Measurements from ENCODE around the gene FRAS1.
"Not testable (repeated sequence)": the region's sequence is repeated elsewhere in the genome, so short reads cannot be mapped to it uniquely, and the experiment has no call there.

The FRAS1 gene, protein sequence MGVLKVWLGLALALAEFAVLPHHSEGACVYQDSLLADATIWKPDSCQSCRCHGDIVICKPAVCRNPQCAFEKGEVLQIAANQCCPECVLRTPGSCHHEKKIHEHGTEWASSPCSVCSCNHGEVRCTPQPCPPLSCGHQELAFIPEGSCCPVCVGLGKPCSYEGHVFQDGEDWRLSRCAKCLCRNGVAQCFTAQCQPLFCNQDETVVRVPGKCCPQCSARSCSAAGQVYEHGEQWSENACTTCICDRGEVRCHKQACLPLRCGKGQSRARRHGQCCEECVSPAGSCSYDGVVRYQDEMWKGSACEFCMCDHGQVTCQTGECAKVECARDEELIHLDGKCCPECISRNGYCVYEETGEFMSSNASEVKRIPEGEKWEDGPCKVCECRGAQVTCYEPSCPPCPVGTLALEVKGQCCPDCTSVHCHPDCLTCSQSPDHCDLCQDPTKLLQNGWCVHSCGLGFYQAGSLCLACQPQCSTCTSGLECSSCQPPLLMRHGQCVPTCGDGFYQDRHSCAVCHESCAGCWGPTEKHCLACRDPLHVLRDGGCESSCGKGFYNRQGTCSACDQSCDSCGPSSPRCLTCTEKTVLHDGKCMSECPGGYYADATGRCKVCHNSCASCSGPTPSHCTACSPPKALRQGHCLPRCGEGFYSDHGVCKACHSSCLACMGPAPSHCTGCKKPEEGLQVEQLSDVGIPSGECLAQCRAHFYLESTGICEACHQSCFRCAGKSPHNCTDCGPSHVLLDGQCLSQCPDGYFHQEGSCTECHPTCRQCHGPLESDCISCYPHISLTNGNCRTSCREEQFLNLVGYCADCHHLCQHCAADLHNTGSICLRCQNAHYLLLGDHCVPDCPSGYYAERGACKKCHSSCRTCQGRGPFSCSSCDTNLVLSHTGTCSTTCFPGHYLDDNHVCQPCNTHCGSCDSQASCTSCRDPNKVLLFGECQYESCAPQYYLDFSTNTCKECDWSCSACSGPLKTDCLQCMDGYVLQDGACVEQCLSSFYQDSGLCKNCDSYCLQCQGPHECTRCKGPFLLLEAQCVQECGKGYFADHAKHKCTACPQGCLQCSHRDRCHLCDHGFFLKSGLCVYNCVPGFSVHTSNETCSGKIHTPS (N-terminal part only)

GRCh38 chr4:78057135-78057599, at the start of gene FRAS1:
Gene FRAS1 (plus strand): TSS chr4:78057323. CDS start chr4:78058010, 687 bp downstream.
- FAIRE-seq (no peak), DNase-seq (ENCODE audit: insufficient read length, low spot score) (peak; percentile 3)

GRCh38 chr4:78011003-78011402, 46.1 kb upstream of the FRAS1 start:
- DNase-seq (ENCODE audit: insufficient read length, low spot score); FAIRE-seq: not testable (repeated sequence)

DNA sequence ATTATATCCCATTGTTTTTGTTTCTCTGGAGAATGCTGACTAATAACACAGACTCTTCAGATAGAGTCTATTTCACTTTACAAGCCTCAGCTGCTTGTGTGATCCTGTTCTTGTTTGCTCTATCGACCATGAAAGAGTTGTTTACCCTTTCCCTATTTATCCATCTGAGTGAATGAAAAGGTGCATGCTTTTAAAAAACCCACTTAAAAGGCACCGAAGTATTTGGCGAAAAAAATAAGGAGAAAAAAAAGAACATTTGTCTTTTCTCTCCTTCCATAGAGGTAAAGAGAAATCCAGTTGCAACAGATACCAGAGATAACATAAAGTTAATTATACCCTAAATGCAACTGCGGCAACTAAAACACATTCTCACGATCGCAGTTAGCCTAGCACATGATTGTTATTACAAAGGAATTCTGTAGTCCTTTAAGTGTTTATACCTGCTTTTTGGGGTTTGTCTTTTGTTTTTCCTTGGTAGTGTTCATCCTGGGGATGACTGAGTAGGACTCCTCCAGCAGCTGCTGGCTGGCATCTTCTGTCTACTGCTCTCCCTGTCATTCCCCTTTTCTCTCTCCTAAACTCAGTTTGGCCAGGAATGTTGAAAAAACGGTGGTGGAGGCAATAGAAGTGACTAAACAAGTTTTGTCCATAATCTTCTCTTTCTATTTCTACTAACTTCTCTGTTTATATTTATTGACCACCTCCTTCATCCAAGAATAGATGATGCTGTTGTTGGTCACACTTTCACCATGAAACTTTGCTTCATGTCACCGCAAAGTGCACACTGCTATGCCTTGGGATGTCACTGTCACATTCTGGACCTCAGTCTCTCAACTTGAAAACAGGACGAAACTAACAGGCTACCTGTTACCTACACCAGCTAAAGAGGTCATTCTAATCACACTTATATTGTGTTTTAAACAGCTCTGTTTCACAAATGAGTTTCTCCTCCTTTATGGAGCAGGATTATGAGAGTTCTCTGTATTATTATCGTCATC, 41.9 kb upstream of the FRAS1 start:
- DNase-seq (ENCODE audit: insufficient read length, low spot score) (no peak), FAIRE-seq (no peak)

DNA sequence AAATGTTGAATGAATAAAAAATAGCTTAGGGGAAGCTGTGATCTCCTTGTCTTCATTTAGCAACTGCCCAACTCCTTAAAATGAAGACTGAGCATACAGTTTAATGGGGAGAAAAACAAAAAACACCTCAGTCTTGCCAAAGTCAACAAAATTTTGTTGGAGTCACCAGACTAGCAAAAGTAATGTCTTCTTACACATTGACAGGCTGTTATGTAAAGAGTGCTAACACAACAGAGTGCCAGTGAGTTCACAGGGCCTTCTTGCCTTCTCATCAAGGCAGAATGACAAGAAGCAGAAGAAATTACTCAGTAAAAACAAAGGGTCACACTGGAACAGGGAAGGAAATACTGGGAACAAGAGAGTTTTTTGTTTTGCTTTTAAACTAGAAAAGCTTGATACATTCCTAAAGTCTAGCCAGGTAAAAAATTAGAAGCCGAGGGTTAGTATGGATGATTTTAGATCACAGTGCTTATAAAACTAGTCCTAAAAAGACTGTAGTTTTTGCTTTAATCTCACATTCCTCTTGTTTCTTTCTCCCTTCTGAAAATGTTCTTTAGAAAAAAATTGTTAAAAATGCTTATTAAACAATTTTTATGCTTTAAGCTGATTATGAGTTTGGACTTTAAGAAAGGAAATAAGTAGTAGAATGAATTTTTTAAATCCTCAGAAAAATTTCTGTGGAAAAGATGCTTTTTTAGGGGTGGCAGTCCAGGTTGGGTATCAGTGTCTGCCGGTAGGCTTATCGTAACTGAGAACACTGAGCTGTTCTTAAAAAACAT, 38.7 kb upstream of the FRAS1 start:
- FAIRE-seq (no peak), DNase-seq (ENCODE audit: insufficient read length, low spot score) (no peak)

DNA sequence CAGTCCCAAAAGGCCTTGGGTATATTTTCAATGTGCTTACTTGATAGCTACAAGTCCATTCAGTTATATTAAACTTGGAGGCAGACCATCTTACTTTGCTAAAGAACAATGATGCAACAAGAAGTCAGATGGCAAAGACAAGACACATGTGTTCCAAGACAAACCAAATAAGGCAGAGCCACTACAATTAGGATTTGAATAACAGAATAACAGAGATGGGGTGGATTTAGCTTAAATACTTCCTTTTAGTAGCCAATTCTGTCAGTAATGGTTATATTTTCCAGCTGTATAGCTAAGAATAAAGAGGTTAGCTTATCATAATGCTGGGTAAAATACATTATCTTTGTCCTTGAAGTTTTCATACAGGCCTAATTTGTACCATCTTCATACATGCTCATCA, 37.7 kb upstream of the FRAS1 start:
- DNase-seq (ENCODE audit: insufficient read length, low spot score) (no peak), FAIRE-seq (no peak)

DNA sequence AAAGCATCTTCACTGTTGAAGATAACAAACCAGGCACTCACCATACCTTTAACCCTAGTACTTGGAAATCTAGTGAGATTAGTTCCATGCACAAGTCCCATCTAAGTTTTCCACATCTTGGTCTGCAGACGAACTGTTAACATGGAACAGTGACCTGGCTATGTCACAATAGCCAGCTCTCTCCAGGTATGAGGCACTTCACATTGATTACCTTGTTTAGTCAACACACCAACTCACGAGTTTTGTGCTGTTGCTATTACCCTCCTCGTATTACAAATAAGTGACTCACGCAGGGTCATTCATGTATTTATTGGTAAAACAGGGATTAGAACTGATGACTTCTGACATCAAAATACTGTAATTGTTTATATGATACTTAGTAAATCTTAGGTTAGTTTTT, 36.4 kb upstream of the FRAS1 start:
- FAIRE-seq (no peak), DNase-seq (ENCODE audit: insufficient read length, low spot score) (no peak)

GRCh38 chr4:78022517-78022916, 34.6 kb upstream of the FRAS1 start:
- FAIRE-seq (no peak), DNase-seq (ENCODE audit: insufficient read length, low spot score) (no peak)

DNA sequence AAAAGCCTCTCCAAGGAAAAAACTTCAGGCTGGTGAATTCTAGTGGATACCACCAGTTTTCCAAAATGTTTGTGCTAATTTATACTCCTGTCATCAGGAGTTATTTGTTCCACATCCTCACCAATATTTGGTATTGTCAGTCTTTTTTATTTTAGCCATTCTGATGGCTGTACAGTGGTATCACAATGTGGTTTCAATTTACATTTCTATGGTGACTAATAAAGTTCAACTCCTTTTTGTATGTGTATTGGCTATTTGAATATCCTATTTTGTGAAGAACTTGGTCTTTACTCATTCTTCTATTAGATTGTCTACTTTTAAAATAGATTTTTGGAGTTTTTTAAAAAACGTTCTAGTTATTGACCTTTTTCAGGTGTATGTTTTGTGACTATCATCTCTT, 33.0 kb upstream of the FRAS1 start:
- FAIRE-seq (no peak), DNase-seq (ENCODE audit: insufficient read length, low spot score) (no peak)

DNA sequence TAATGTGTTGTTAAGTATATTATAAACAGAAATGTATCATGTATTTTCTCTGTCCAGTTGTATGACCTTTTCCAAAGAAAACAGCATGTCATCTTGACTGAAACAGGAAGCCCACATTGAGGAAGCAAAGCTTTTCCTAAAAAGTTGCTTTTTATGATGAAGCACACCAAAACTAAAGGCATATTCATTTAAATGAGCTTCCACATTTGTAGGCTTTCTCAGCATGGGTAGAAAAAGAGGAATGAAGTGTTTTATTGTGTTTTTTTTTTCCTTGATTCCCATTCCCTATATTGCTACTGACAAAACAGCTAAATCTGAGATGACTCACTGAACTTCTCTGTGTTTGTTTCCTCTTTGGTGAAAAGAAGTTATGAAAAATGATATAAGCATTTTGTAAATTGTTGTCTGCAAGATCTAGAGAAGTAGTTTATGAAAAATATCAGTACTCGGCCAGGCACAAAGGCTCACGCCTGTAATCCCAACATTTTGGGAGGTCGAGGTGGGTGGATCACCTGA, 32.5 kb upstream of the FRAS1 start:
- FAIRE-seq (no peak), DNase-seq (ENCODE audit: insufficient read length, low spot score) (no peak)

DNA sequence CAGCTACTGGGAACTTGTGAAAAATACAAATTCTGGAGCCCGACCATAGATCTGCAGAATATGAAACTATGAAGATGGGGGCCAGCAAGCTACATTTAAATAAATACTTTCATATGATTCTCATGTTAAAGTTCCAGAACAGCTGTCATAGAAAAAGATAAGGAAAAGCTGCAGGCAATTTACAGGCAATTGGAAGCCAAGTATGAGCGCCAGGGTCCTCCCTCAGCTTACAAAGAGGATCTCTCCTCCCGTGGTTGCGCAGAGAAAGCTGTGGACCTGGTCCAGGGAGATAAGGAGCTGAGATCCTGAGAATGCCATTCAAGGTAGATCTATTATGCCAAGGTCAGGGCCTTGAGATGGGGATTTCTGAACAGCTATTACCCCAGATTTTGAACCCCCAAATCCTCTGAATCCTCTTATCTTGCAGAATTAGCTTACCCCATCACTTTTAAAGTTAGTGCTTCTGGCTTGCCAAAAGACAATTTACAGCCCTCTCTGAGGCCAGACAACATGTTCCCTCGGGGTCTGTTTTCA, 25.6 kb upstream of the FRAS1 start:
- no peak for FAIRE-seq
- no peak for DNase-seq (ENCODE audit: insufficient read length, low spot score)

GRCh38 chr4:78032446-78032845, 24.7 kb upstream of the FRAS1 start:
- FAIRE-seq (no peak), DNase-seq (ENCODE audit: insufficient read length, low spot score) (no peak)

DNA sequence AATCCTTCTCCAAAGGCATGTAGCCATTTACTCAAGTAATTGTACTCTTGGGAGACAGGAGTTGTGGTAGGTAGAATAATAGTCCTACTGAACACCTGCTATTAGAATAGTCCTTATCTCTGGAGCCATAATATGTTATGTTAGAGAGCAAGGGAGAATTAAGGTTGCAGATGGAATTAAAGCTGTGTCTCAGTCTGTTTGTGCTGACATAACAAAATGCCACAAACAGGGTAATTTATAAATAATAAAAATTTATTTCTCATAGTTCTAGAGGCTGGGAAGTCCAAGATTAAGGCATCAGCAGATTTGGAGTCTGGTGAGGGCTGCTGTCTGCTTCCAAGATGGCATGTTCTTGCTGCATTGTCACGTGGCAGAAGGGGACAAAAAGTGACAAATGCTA, 24.2 kb upstream of the FRAS1 start:
- FAIRE-seq (no peak), DNase-seq (ENCODE audit: insufficient read length, low spot score) (no peak)

DNA sequence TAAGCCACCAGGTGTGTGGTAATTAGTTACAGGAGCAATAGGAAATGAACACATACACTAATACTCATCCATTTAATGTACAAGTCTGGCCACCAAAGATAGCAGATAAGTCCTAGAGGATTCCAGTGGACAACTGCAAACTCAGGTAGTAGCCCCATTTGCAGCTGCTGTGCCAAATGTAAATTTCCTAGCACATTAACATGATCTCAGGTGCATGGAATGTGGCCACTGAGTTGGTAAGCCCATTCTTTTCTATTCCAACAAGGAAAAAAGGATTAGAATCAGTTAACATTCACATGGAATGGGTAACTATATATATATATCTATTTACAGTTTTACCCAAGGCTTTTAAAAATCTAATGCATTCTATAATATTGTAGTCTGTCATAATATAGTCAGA, 23.3 kb upstream of the FRAS1 start:
- DNase-seq (ENCODE audit: insufficient read length, low spot score) (no peak), FAIRE-seq (no peak)

DNA sequence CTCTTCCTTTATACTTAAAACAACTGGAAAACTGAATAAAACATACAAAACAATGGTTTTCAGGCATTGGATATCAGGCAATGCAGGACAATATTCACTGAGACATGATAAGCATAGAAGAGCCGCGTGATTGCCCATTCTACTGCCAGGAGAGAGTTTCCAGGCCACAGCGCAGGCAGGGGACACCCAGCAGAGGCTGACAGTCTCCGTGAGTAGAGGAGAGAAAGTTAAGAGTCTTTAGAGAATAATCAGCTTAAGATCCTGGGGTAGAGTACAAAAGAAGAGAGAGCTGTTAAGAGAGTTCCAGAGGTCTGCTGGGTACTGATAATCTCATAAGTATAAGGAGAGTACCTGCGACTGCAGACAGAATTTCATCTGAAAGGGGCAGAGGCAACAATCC, 18.4 kb upstream of the FRAS1 start:
- FAIRE-seq (no peak), DNase-seq (ENCODE audit: insufficient read length, low spot score) (no peak)

GRCh38 chr4:78039678-78040077, 17.4 kb upstream of the FRAS1 start:
- FAIRE-seq (no peak), DNase-seq (ENCODE audit: insufficient read length, low spot score) (no peak)

DNA sequence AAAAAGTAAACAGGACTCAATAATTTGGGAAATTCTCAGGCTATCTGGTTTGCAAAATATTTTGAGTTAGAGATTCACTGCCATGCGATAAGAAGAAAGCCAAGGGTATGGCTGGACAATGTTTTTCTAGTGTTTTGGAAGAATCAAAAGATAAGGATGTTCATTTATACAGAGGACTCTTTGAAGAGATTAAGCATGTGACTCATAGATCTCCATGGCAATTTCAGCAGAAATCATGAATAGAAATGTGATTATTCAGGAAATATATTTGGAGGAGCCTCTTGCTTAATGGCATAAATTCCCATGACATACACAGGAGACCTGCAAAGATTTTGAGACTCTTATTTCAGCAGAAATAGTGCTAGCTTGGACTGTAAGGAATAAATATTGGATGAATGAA, 16.7 kb upstream of the FRAS1 start:
- DNase-seq (ENCODE audit: insufficient read length, low spot score), result no peak
- FAIRE-seq, result no peak

- no peak for DNase-seq (ENCODE audit: insufficient read length, low spot score)
- no peak for FAIRE-seq
These were observed 9.8 kb upstream of the FRAS1 start for GRCh38 chr4:78047366-78047765.

DNA sequence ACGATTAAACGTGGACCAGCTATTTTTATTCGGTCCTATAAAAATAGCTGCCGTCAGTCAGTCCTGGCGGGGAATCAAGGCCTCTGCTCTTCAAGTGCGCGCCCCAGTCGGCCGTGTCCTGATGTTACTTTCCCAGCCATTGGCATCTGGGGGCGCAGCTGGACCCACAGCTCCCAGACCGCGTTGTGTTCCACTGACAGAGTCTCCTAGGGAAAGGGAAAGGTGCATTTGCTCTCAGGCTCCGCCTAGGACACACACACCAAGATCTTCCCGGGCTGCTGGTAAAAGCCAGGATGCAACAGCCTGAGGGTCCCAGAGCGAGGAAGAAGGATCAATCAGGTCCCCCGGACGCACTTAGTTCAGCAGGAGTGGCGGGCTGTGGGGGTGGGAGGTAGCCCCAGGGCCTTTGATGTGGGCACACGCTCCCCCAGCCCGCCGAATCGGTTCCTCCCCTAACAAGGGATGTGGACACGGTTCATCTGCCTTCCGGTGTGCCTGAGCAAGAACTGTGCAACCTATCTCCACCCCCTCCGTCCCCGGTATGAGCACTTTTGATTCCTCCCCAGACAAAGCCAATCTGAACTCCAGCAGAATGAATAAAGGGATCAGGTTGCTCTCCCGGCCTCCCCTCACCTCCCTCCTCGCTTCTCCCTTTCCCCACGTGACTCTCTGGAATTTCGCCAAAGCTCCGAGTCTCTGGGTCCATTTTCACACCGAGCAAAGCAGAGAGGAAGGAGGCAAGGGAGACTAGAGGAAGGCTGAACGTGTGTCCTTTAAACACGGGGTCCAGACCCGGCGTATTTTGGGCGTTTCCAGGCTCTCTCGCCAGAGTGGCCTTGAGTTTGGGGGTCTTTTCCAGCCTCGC, 626 bp upstream of the FRAS1 start:
- peak; percentile 39 for DNase-seq (ENCODE audit: insufficient read length, low spot score)
- FAIRE-seq, result no peak

Measured in HTR-8/SVneo (cell line).